Testis (tissue), 3 donors: ENCODE results near the gene ZGPAT. TPM values are rescaled to one million over a fixed set of nuclear protein-coding genes. Genes with fewer than 3 reads are reported as not detected.

Experiments used
- DNase-seq: peaks from one replicate; pipeline ENCODE4 v3.0.0-alpha.2; 2019
- H3K27ac ChIP-seq, 2 donors: fragments of 200-600 bp; sonication (generic); one replicate each; pipeline ENCODE4 v1.5.1; 2019
- H3K27me3 ChIP-seq: fragments of 200-600 bp; sonication (generic); one replicate; pipeline ENCODE4 v1.5.1; 2019
- H3K36me3 ChIP-seq: fragments of 200-600 bp; sonication (generic); one replicate; pipeline ENCODE4 v1.5.1; 2017; ENCODE audit warnings: low read depth; ENCODE audit errors: missing control alignments
- H3K4me1 ChIP-seq: fragments of 200-600 bp; sonication (generic); one replicate; pipeline ENCODE4 v1.5.1; 2019
- H3K4me3 ChIP-seq, 2 donors: fragments of 200-600 bp; sonication (generic); one replicate each; pipeline ENCODE4 v1.5.1; 2017 to 2019
- H3K9me3 ChIP-seq: fragments of 200-600 bp; sonication (generic); one replicate; pipeline ENCODE4 v1.5.1; 2017
- CTCF ChIP-seq, 3 experiments: fragments of 450-650 bp in 2 of 3; fragments of 200-600 bp in 1 of 3; sonication (generic) in 1 of 3; IDR thresholded peaks; one replicate each; pipeline ENCODE4 v1.5.1; 2016 to 2019; ENCODE audit warnings: antibody characterized with exemption in 3 of 3, mild to moderate bottlenecking in 2 of 3, moderate library complexity in 1 of 3
- POLR2A ChIP-seq: fragments of 450-650 bp; IDR thresholded peaks from one replicate; pipeline ENCODE4 v1.6.1; 2017; ENCODE audit warnings: antibody characterized with exemption, mild to moderate bottlenecking, moderate library complexity
- WGBS, 2 donors: methylation state at CpG; one replicate each; pipeline ENCODE4 v1.1.5; 2018; 5-methylcytosine and 5-hydroxymethylcytosine counted together
- intact Hi-C: fragments of 100-400 bp; cut with DNase I; formaldehyde crosslinking; loops from one replicate; pipeline ENCODE4 v1.15.1; 2023; ENCODE audit warnings: low total_unique reads
- polyA plus RNA-seq: library from polyadenylated mRNA; stranded (reverse); fragments of 350-450 nt; fragmentation: Illumina TruSeq; extraction: RNeasy Lipid Tissue Mini Kit (QIAGEN cat#74804); gene quantifications from one replicate; pipeline ENCODE4 v1.2.3, GENCODE V29; 2014; ENCODE audit warnings: low read depth, low replicate concordance; ENCODE audit not compliant: insufficient read depth
- total RNA-seq, 2 donors: library from RNA; depleted of rRNA; stranded (reverse); fragments of >200 nt; gene quantifications; one replicate each; pipeline ENCODE4 v1.2.3, GENCODE V29; 2016

Gene ZGPAT
- total and polyA plus RNA-seq, 3 donors from 2014 or later = 43.1 to 57.3 (median 53.1) TPM

DNA sequence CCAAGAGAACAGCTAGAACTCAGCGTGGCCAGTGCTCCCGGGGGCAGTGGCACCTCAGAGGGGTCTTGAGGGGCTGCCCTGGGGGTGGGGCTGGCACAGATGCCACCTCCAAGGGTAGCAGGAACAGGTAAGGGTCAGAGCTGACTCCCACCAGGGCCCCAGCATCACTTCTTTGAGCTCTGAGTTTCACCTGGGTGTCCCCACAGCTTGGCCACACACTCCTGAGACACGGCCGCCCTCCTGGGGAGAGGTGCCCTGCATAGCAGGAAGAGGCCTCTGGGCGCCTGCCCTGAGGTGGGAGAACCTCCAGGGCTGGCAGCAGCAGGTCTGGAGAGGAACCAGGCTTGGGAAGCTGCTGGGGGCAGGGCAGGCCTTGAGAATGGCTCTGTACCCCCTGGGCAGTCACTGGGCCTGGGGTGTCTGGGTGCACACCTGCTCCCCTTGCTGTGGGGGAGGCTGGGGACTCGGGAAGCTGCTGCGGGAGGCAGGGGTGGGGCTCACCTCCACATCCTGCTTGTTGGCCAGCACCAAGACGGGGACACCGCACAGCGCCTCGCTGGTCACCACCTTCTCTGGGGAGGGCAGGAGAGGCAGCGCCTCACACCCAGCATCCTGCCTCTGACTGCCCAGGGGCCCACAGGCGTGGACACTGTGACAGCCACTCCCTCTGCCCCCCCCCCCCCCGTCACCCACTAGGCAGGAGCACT is 6.4 kb upstream of the ZGPAT start:
- no peak for TF ChIP-seq POLR2A
- no peak for TF ChIP-seq CTCF (IDR thresholded peaks at IDR 0.05)
- no peak for DNase-seq
- intact Hi-C loops = no loop called here
- H3K36me3 ChIP-seq = no peaks in the 10 kb centered on the region
- peaks cover 24% of the 10 kb centered on the region for H3K4me1 ChIP-seq
- no peak overlapping the region for H3K4me3 ChIP-seq
- 85% methylated on average over 11 of the region's 14 CpGs; no CpG with 5 or more reads in 1 of the 2 donors for WGBS, 2 donors
- H3K9me3 ChIP-seq = no peaks in the 10 kb centered on the region
- H3K27ac ChIP-seq = no peak overlapping the region
- H3K27me3 ChIP-seq = no peaks in the 10 kb centered on the region

DNA sequence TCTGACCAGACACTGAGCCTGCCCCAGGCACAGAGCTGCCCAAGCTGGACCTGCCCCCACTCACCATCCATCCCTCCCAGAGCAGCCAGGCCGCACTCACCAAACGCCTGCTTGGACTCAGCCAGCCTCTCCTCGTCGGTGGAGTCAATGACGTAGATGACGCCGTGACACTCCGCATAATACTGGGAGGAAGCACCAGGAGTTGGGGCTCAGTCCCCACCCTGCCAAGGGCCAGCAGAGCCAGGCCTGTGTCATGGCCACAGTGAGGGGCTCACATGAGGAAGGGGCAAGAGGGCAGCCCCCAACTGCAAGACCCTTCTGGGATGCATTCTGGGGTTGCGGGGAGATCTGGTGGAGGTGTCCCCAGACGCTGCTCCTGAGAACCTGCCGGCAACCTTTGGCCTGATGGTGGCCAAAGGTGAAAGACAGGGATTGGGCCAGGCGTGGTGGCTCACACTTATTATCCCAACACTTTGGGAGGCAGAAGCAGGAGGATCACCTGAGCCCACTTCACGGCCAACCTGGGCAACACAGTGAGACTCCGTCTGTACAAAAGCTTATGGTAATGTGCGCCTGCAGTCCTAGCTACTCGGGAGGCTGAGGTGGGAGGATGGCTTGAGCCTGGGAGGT is 5.7 kb upstream of the ZGPAT start:
- H3K9me3 ChIP-seq = no peaks in the 10 kb centered on the region
- no peak overlapping the region for H3K27ac ChIP-seq
- no peaks in the 10 kb centered on the region for H3K36me3 ChIP-seq
- peaks cover 29% of the 10 kb centered on the region for H3K4me1 ChIP-seq
- no peak overlapping the region for H3K4me3 ChIP-seq
- no peaks in the 10 kb centered on the region for H3K27me3 ChIP-seq
- TF ChIP-seq CTCF (IDR thresholded peaks at IDR 0.05) (no peak), POLR2A (no peak)
- 92 to 97% methylated on average over 6 to 16 of the region's 16 CpGs for WGBS, 2 donors
- intact Hi-C loops = no loop called here
- DNase-seq = no peak

DNA sequence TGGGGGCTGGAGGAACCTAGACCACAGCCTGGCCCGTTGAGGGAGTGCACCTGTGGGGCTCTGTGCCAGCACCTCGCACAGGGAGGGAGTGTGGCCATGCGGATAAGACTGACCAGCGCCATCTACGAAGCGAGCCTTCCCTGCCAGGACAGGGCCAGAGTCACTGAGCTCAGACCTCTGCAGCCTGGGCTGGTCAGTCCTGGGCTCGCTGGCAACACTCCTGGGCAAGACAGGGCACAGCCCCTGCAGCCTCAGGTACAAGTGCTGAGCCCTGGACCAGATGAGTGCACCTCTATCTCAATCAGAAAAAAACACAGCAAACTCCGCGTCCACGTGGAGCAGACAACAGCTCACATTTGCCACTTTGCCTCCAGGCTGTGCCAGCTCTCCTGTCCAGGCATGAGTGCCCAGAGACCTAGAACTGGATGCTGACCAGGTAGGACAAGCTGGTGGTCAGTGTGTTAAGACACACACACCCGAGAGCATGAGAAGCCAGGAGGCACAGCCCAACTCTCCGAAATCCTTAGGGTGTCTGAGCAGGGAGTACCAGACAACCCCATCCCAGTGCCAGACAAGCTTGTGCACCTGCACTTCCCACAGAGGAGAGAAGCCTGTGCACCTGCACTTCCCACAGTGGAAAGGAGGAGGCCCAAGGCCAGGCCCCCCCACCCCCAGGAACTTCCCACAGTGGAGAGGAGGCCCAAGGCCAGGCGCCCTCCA is 4.9 kb upstream of the ZGPAT start:
- WGBS, 2 donors = 70 to 74% methylated on average over 5 to 13 of the region's 13 CpGs
- intact Hi-C loops = no loop called here
- no peaks in the 10 kb centered on the region for H3K27me3 ChIP-seq
- peaks cover 29% of the 10 kb centered on the region for H3K4me1 ChIP-seq
- H3K27ac ChIP-seq = no peak overlapping the region
- H3K9me3 ChIP-seq = no peaks in the 10 kb centered on the region
- no peak for DNase-seq
- no peaks in the 10 kb centered on the region for H3K36me3 ChIP-seq
- no peak overlapping the region for H3K4me3 ChIP-seq
- TF ChIP-seq POLR2A (no peak), CTCF (IDR thresholded peaks at IDR 0.05) (no peak)

DNA sequence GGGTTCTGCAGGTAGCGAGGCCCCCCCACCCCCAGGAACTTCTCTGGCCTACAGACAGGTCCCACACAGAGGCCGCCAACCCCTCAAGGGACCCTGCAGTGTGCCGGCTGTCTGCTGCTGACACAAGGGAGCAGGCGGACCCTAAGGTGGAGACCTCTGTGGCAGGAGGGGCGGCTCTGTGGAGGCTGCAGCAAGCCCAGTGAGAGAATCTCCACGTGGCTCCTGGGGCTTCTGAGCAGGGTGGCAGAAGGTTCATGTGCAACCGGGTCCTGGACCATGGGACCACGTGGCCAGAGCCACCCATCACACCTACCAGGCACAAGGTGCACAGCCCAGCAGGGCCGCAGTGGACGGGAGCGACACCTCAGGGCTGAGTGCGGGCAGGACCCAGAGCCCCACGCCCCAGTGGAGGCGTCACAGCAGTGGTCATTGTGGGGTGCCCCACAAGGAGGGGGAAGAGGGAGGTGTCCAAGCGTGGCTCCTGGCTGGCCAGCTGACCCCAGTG is 4.3 kb upstream of the ZGPAT start:
- peaks cover 29% of the 10 kb centered on the region for H3K4me1 ChIP-seq
- no peak overlapping the region for H3K4me3 ChIP-seq
- H3K27ac ChIP-seq = no peak overlapping the region
- H3K9me3 ChIP-seq = no peaks in the 10 kb centered on the region
- TF ChIP-seq CTCF (IDR thresholded peaks at IDR 0.05) (no peak), POLR2A (no peak)
- no peaks in the 10 kb centered on the region for H3K36me3 ChIP-seq
- no peak for DNase-seq
- no peaks in the 10 kb centered on the region for H3K27me3 ChIP-seq
- intact Hi-C loops = no loop called here
- WGBS, 2 donors = 90 to 100% methylated on average over 2 to 15 of the region's 15 CpGs
